KOPT-K1 (cell line): ENCODE results near the gene CDC42BPG.
A peak's percentile ranks its signal among the peaks of the same experiment; 100 is the strongest.

Experiments
- H3K27ac ChIP-seq: fragments of 200-600 bp; sonication (generic); 2 replicates; pipeline ENCODE4 v1.5.1; 2016; ENCODE audit warnings: antibody characterized with exemption, mild to moderate bottlenecking, low read depth, low read length; ENCODE audit not compliant: poor library complexity, severe bottlenecking
- H3K36me3 ChIP-seq: fragments of 200-600 bp; sonication (generic); 2 replicates; pipeline ENCODE4 v1.5.1; 2017; ENCODE audit warnings: antibody characterized with exemption, mild to moderate bottlenecking, low read length, moderate library complexity; ENCODE audit not compliant: insufficient read depth
- H3K9me3 ChIP-seq: fragments of 200-600 bp; sonication (generic); 2 replicates; pipeline ENCODE4 v1.5.1; 2017; ENCODE audit warnings: antibody characterized with exemption, low read length, mild to moderate bottlenecking; ENCODE audit not compliant: insufficient read depth, poor library complexity, severe bottlenecking

The CDC42BPG gene

GRCh38 chr11:64791781-64792291, 52.6 kb downstream of the CDC42BPG start:
- no peaks in the 10 kb centered on the region for H3K9me3 ChIP-seq
- peaks cover 45% of the 10 kb centered on the region; the same call in 1 of the 2 replicates for H3K36me3 ChIP-seq
- no peak overlapping the region for H3K27ac ChIP-seq

- H3K36me3 ChIP-seq, result peaks cover 32% of the 10 kb centered on the region; the same call in 1 of the 2 replicates
- H3K27ac ChIP-seq, result no peak overlapping the region
- H3K9me3 ChIP-seq, result no peaks in the 10 kb centered on the region
Observed at GRCh38 chr11:64790205-64791095, 54.0 kb downstream of the CDC42BPG start.

GRCh38 chr11:64789331-64790204, 54.9 kb downstream of the CDC42BPG start:
- Histone ChIP-seq H3K9me3 (no peaks in the 10 kb centered on the region), H3K27ac (no peak overlapping the region), H3K36me3 (peaks cover 32% of the 10 kb centered on the region; the same call in 1 of the 2 replicates)

- peaks cover 32% of the 10 kb centered on the region; the same call in 1 of the 2 replicates for H3K36me3 ChIP-seq
- H3K9me3 ChIP-seq, result no peaks in the 10 kb centered on the region
- no peak overlapping the region for H3K27ac ChIP-seq
Observed at GRCh38 chr11:64788321-64789215, 55.9 kb downstream of the CDC42BPG start.

- Histone ChIP-seq H3K9me3 (no peaks in the 10 kb centered on the region), H3K36me3 (peaks cover 32% of the 10 kb centered on the region; the same call in 1 of the 2 replicates), H3K27ac (no peak overlapping the region)
Observed at GRCh38 chr11:64787526-64788320, 56.7 kb downstream of the CDC42BPG start.

GRCh38 chr11:64786308-64786707, 58.1 kb downstream of the CDC42BPG start:
- Histone ChIP-seq H3K36me3 (peaks cover 32% of the 10 kb centered on the region; the same call in 1 of the 2 replicates), H3K9me3 (no peaks in the 10 kb centered on the region), H3K27ac (no peak overlapping the region)

GRCh38 chr11:64784813-64785581, 59.5 kb downstream of the CDC42BPG start:
- Histone ChIP-seq H3K27ac (no peak overlapping the region), H3K9me3 (no peaks in the 10 kb centered on the region), H3K36me3 (peaks cover 25% of the 10 kb centered on the region; the same call in 1 of the 2 replicates)

- peak within 1 kb of the TSS; percentile 94 for H3K27ac ChIP-seq
- H3K9me3 ChIP-seq, result no peaks in the 10 kb centered on the region
- H3K36me3 ChIP-seq, result peaks cover 39% of the 10 kb centered on the region
Observed at GRCh38 chr11:64778473-64779298, 65.8 kb downstream of the CDC42BPG start, which contains the start of gene SF1. Gene SF1, minus strand, starts transcription at chr11:64778542. Its CDS starts 150 bp downstream, at chr11:64778392.

GRCh38 chr11:64778223-64778472, 66.3 kb downstream of the CDC42BPG start:
- H3K36me3 ChIP-seq, result peaks cover 44% of the 10 kb centered on the region
- peak overlapping the region; percentile 94 for H3K27ac ChIP-seq
- no peaks in the 10 kb centered on the region for H3K9me3 ChIP-seq

GRCh38 chr11:64777449-64778222, 66.8 kb downstream of the CDC42BPG start:
- peaks cover 49% of the 10 kb centered on the region for H3K36me3 ChIP-seq
- peak overlapping the region; percentile 94 for H3K27ac ChIP-seq
- H3K9me3 ChIP-seq, result no peaks in the 10 kb centered on the region

GRCh38 chr11:64776875-64777274, 67.6 kb downstream of the CDC42BPG start:
- peak overlapping the region; percentile 94 for H3K27ac ChIP-seq
- H3K36me3 ChIP-seq, result peaks cover 57% of the 10 kb centered on the region
- H3K9me3 ChIP-seq, result no peaks in the 10 kb centered on the region

GRCh38 chr11:64776425-64776824, 68.0 kb downstream of the CDC42BPG start:
- Histone ChIP-seq H3K27ac (no peak overlapping the region), H3K36me3 (peaks cover 61% of the 10 kb centered on the region), H3K9me3 (no peaks in the 10 kb centered on the region)
